Measurements from ENCODE around the gene SNX13.

GRCh38 chr7:17952387-17952786 is 12.1 kb upstream of the SNX13 start:
- TF ChIP-seq EZH2phosphoT487 (IDR thresholded peaks at IDR 0.05; ENCODE audit: low read length), result no peak; the same call in 1 of the 2 replicates
- TF ChIP-seq EZH2 (optimal IDR thresholded peaks at IDR 0.05; ENCODE audit: low read depth, low read length), result no peak
